ENCODE data around the gene FNDC3B. TPM values are rescaled to one million over a fixed set of nuclear protein-coding genes. Genes with fewer than 3 reads are reported as not detected.

The FNDC3B gene
- total and polyA plus RNA-seq, 10 donors, result 3.1 to 149 (median 103) TPM

DNA sequence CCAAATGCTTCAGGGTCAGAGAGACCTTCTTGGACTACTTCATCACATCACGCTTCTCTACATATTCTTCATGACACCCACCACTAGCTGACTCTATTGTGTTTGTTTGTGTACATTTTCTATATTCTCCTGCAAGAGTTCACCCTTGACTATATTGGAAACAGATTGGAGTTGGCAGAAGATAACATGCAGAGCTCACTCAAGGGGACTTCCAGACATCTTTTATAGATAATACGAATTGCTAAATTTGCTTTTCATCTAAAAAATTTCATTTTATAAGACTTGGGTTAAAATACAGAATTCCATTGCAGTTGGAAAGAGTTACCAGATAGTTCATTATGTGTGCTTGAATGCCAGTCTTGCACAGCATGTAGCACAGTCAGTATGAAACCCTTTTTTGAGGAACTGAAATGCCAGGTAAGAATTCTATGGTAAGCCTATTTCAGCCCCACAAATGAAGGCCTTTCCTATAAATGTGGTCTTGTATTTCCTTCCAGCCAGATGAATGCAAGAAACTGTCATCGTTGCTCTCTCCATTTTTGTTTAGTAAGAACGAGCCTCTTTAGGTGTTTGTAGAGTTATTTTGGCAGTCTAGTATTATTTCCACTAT, 231.3 kb downstream of the FNDC3B start:
- Histone ChIP-seq H3K9me3 (no peaks in the 10 kb centered on the region), H3K4me1 (peaks cover 0 to 16% (median 0%) of the 10 kb centered on the region in 6 donors), H3K4me3 (no peak overlapping the region), H3K27ac (no peak overlapping the region), H3K27me3 (replicated peaks in 1 of 7) (no peaks in the 10 kb centered on the region), H3K36me3 (peaks cover 0 to 36% (median 0%) of the 10 kb centered on the region in 6 donors)
- WGBS, 5 donors, result 73 to 86% (median 75%) methylated on average over 4 of the region's 4 CpGs
- DNase-seq, result no peak
- intact Hi-C loops (cut with DNase I; ENCODE audit: low total_unique reads), result no loop called here
- no peak for TF ChIP-seq POLR2AphosphoS5 (IDR thresholded peaks at IDR 0.05)
- TF ChIP-seq, protein P1, sequence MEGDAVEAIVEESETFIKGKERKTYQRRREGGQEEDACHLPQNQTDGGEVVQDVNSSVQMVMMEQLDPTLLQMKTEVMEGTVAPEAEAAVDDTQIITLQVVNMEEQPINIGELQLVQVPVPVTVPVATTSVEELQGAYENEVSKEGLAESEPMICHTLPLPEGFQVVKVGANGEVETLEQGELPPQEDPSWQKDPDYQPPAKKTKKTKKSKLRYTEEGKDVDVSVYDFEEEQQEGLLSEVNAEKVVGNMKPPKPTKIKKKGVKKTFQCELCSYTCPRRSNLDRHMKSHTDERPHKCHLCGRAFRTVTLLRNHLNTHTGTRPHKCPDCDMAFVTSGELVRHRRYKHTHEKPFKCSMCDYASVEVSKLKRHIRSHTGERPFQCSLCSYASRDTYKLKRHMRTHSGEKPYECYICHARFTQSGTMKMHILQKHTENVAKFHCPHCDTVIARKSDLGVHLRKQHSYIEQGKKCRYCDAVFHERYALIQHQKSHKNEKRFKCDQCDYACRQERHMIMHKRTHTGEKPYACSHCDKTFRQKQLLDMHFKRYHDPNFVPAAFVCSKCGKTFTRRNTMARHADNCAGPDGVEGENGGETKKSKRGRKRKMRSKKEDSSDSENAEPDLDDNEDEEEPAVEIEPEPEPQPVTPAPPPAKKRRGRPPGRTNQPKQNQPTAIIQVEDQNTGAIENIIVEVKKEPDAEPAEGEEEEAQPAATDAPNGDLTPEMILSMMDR (IDR thresholded peaks at IDR 0.05 in 8 of 11, conservative IDR thresholded peaks at IDR 0.05 in 3 of 11), result no peak
- TF ChIP-seq POLR2A (IDR thresholded peaks at IDR 0.05), result no peak

DNA sequence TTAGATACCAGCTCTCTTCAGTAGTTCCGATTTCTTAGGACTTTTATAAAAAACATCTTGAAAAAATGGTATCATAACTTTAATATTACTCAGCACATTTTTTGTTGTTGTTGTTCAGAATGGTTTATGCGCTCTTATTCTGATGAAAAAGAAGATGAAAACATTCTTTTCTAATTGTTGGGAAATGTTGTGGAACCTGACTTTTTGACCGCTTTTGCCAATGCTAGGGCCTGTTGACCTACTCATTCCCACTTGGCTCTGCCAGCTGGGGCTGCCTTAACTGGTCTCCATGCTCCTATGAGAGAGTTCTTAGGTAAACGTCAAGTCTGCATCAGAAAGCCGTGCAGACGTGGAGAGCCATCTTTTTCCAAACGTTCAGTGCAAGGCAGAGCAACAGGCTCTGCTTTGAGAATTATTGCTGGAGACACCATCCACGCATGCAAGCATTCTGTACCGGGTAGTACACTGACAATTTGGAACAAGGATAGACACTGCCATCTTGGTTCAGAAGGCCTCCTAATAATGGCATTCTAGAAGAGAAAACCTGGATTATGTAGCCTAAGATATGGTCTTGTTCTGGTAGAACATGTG, 232.1 kb downstream of the FNDC3B start:
- intact Hi-C loops (cut with DNase I; ENCODE audit: low total_unique reads), result no loop called here
- Histone ChIP-seq H3K4me1 (peaks cover 0 to 16% (median 0%) of the 10 kb centered on the region in 6 donors), H3K27me3 (replicated peaks in 1 of 7) (no peaks in the 10 kb centered on the region), H3K27ac (no peak overlapping the region), H3K36me3 (peaks cover 0 to 27% (median 1%) of the 10 kb centered on the region in 6 donors), H3K4me3 (no peak overlapping the region), H3K9me3 (no peaks in the 10 kb centered on the region)
- WGBS, 5 donors, result 95 to 96% (median 95%) methylated on average over 9 of the region's 9 CpGs
- TF ChIP-seq, protein P1 (IDR thresholded peaks at IDR 0.05 in 8 of 11, conservative IDR thresholded peaks at IDR 0.05 in 3 of 11), result no peak
- TF ChIP-seq POLR2AphosphoS5 (IDR thresholded peaks at IDR 0.05) (no peak), POLR2A (IDR thresholded peaks at IDR 0.05) (no peak)
- DNase-seq, result no peak

DNA sequence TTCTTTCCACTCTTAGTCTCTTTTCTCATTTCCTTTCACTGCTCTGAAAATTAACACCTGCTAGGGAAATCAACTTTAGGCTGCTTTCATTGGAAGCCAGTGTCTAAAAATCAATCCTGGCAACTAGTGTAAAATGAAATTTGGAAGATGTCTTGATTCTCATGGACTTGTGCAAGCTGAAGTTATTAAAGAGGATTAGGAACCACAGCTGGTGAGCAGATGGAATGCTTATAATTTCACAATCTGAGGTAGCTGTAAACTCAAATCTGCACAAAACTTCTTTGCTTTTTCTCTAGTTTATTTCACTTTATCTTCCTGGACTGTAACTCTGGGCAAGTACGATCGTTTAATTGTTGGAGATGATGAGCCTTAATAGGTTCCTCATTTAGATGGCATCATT, 233.3 kb downstream of the FNDC3B start:
- Histone ChIP-seq H3K4me1 (peaks cover 0 to 16% (median 0%) of the 10 kb centered on the region in 6 donors), H3K27ac (no peak overlapping the region), H3K4me3 (no peak overlapping the region), H3K27me3 (replicated peaks in 1 of 7) (no peaks in the 10 kb centered on the region), H3K36me3 (peaks cover 0 to 15% (median 1%) of the 10 kb centered on the region in 6 donors), H3K9me3 (no peaks in the 10 kb centered on the region)
- WGBS, 5 donors, result 84 to 94% (median 90%) methylated on average over 2 of the region's 2 CpGs
- intact Hi-C loops (cut with DNase I; ENCODE audit: low total_unique reads), result no loop called here
- no peak for DNase-seq
- TF ChIP-seq, protein P1 (IDR thresholded peaks at IDR 0.05 in 8 of 11, conservative IDR thresholded peaks at IDR 0.05 in 3 of 11), result no peak
- no peak for TF ChIP-seq POLR2A (IDR thresholded peaks at IDR 0.05)
- no peak for TF ChIP-seq POLR2AphosphoS5 (IDR thresholded peaks at IDR 0.05)

DNA sequence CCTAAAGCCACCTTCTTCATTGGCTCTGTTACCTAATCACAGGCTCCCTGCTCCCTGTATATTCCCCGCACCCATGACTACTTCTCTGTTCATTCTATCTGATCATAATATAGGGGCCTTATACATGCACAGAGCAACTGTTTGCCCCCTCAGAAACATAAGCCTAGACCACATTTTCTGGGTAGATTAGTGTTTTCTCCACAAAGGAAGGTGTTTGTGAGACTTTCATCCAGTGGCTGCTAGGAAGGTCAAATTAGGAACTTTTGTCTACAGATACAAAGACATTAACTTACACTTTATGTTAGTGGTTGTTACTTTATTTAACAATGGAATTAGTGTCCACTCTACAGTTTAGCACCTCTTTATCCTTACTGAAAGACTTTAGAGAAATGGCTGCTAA, 234.0 kb downstream of the FNDC3B start:
- TF ChIP-seq POLR2A (IDR thresholded peaks at IDR 0.05), result no peak
- TF ChIP-seq, protein P1 (IDR thresholded peaks at IDR 0.05 in 8 of 11, conservative IDR thresholded peaks at IDR 0.05 in 3 of 11), result no peak
- no peak for TF ChIP-seq POLR2AphosphoS5 (IDR thresholded peaks at IDR 0.05)
- no peak overlapping the region for H3K27ac ChIP-seq
- H3K27me3 ChIP-seq (replicated peaks in 1 of 7), result no peaks in the 10 kb centered on the region
- H3K4me1 ChIP-seq, result peaks cover 0 to 16% (median 0%) of the 10 kb centered on the region in 6 donors
- whole genome bisulfite sequencing, 5 donors, result 98 to 100% (median 100%) methylated on average over 1 of the region's 1 CpG
- intact Hi-C loops (cut with DNase I; ENCODE audit: low total_unique reads), result no loop called here
- no peak for DNase-seq
- H3K9me3 ChIP-seq, result no peaks in the 10 kb centered on the region
- H3K36me3 ChIP-seq, result peaks cover 0 to 13% (median 1%) of the 10 kb centered on the region in 6 donors
- H3K4me3 ChIP-seq, result no peak overlapping the region
